Suppressor macrophage (primary cell): ENCODE data around the gene CHD9.
A peak's percentile ranks its signal among the peaks of the same experiment; 100 is the strongest.
"Not testable (repeated sequence)": the region's sequence is repeated elsewhere in the genome, so short reads cannot be mapped to it uniquely, and the experiment has no call there.

Experiments
- DNase-seq, 4 experiments: peaks; one replicate each; pipeline ENCODE4 v3.0.0-alpha.2; 2020 to 2022

The CHD9 gene

GRCh38 chr16:53051255-53051654 is 3.5 kb upstream of the CHD9 start:
- not testable (repeated sequence) for DNase-seq

GRCh38 chr16:53052519-53053501 is 2.0 kb upstream of the CHD9 start, which contains the start of gene CHD9NB:
TSS of gene CHD9NB (minus strand) at chr16:53052897. CDS start at chr16:53044158, 8,739 bp downstream.
- DNase-seq: peak; percentile 33 to 75 (median 68)

GRCh38 chr16:53053967-53054669 is 673 bp upstream of the CHD9 start:
- DNase-seq: peak; percentile 23 to 55 (median 45)

GRCh38 chr16:53055541-53056391 is 975 bp downstream of the CHD9 start:
- DNase-seq: peak; percentile 52 to 77 (median 73)

DNA sequence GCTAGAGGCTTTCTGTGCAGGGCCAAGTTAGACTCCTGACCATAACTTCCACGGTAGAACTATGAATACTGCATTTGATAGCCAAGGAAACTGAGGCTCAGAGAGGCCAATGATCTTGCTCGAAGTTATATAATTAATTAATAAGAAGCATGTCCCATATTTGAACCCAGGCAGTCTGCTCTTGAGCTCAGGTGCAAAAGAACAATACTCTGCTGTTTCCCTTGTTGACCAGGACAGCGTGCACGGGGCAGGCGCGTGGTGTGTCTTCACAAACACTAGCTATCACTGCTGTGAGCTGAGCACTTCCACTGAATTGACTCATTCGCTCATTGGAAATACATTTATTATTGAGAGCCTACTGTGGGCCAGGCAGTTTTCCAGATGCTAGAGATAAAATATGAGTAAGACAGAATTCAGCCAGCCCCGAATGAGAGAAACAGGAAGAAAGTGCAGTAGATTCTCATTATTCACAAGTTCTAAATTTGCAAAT is 1.6 kb downstream of the CHD9 start:
- peak in 2 of 4 experiments; percentile 22 to 48 for DNase-seq

DNA sequence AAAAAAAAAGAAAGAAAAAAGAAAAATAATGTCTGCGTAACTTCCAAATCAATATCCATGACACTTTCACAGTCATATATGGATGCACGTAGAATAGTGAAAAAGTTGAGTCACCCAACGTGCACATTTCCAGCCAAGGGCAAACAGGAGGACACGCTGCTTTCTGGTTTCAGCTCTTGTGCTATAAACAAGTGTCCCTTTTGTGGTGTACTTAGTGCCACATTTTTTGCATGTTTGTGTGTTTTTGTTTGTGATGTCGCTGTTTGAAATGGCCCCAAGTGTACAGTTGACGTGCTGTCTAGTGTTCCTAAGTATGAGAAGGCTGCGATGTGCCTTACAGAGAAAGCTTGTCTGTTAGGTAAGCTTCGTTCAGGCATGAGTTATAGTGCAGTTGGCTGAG is 2.9 kb downstream of the CHD9 start:
- no peak for DNase-seq

GRCh38 chr16:53058441-53058840 is 3.6 kb downstream of the CHD9 start:
- no peak for DNase-seq

DNA sequence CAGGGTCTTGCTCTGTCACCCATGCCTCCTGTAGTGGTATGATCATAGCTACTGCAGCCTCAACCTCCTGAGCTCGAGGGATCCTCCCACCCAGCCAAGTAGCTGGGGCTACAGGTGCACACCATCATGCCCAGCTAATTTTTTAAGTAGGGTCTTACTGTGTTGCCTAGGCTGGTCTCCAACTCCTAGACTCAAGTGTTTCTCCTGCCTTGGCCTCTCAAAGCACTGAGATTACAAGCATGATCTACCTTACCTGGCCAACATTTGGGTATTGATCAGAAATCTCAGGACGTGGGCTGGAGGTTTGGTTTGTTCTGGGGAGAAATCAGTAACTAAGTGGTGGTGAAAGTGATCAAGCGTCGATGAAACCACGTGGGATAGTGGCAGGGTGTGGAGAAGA is 4.1 kb downstream of the CHD9 start:
- DNase-seq: no peak

- DNase-seq: no peak
Observed at GRCh38 chr16:53059672-53060071, 4.9 kb downstream of the CHD9 start.

GRCh38 chr16:53061256-53061655 is 6.5 kb downstream of the CHD9 start:
- no peak for DNase-seq

DNA sequence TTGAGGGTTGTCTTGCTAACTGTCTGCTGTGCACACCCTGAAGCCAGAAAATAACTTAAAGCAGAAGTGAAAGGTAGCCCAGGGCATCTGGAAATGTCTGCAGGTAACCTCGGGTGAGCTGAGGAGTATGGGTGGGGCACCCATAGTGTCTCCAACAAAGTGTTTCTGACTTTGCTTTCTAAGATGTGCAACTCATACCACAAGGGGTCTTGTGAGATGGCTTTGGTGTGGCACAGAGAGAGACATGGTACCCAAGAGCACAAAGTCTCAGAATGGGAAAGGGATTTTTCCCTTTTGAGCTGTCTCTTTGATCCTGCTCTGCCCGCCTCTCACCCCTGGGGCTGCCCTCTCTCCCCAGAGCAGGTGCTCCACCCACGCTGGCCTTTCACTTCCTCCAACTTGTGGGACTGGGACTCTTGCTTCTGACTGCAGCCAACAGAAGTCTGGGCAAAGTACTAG is 6.9 kb downstream of the CHD9 start:
- DNase-seq: peak; percentile 76 to 91 (median 86)

DNA sequence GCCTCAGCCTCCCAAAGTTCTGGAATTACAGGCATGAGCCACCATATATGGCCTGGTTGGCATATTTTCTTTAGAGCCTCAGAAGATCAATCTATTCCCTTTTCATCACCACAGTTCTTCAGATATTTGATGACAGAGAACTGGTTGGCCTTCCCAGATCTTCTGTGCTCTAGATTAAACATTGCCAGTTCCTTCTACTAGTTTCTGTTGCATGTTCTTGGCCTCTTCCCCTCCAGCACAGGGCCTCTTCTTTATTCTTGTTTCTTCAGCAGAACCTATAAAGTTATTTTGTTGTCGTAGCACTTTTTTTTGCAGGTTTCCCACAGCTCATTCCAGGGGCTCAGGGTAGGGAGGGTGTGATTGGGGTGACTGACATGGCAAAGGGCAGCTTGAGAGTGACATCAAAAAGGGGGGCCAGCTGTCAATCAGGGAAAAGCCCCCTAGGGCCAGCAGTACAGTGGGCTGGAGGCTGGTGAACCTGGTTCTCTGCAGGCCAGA is 9.3 kb downstream of the CHD9 start:
- DNase-seq: peak in 2 of 4 experiments; percentile 59 to 60

GRCh38 chr16:53065461-53066061 is 10.8 kb downstream of the CHD9 start:
- peak; percentile 35 to 66 (median 57) for DNase-seq

DNA sequence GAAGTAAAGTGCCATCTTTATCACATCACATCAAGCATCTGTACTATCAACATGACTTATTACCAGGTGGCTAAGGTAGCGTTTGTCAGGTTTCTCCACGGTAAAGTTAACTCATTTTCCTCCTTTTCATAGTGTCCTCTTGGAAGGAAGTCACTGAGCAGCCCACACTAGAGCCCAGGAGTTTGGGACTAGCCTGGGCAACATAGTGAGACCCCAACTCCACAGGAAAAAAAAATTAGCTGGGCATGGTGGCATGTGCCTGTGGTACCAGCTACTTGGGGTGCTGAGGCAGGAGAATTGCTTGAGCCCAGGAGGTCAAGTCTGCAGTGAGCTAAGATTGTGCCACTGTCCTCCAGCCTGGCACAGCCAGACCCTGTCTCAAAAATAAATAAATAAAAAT is 12.9 kb downstream of the CHD9 start:
- DNase-seq: no peak

GRCh38 chr16:53068423-53068833 is 13.6 kb downstream of the CHD9 start:
- DNase-seq: no peak

- no peak for DNase-seq
Observed at GRCh38 chr16:53069772-53070171, 15.0 kb downstream of the CHD9 start.

DNA sequence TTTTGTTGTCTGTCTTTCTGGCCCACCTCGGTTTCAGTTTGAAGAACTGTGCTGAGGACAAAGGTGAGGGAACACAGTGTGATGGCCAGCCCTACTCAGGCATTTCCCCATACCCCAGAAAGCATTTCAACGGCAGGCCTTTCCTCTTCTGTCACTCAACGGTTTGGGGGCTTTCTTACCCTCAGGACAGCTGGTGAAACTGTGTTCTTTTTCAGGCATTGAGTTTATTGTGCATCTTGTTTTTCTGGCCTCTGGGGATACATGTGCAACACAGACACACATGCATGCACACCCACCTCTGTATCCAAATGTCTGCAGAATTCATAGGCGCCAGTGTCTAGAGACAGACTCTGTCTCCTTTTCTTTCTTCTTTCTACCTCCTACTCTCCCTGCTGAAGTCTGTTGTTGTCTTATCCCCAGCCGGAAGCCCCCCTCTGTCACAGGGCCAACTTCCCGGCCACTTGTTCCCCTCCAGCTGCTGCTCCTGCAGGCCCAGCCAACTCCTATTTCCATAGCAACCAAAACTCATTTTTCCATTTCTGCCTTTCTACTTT is 17.0 kb downstream of the CHD9 start:
- DNase-seq: peak in 3 of 4 experiments; percentile 69 to 77 (median 72)

GRCh38 chr16:53073022-53073421 is 18.2 kb downstream of the CHD9 start:
- no peak for DNase-seq

- DNase-seq: not testable (repeated sequence)
Observed at GRCh38 chr16:53074296-53074695, 19.5 kb downstream of the CHD9 start.

- peak; percentile 72 to 83 (median 82) for DNase-seq
Observed at GRCh38 chr16:53075461-53075860, 20.7 kb downstream of the CHD9 start.

DNA sequence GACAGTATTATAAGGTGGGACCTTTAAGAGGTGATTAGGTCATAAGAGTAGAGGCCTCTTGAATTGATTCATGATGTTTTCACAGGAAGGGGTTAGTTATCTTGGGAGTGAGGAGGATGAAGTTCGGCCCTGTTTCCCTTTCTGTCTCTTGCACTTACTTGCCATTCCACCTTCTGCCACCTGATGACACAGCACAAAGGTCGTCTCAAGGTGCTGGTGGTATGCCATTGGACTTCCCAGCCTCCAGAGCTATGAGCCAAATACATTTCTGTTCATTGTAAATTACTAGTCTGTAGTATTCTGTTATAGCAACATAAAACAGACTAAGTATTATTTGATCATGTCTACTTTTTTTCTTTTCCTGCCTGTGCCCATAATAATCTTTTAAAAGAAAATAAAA is 23.5 kb downstream of the CHD9 start:
- no peak for DNase-seq
